Measurements from ENCODE around the gene MOV10L1.

Gene MOV10L1

GRCh38 chr22:50208430-50208938 is 118.7 kb downstream of the MOV10L1 start:
- no peak for DNase-seq

- no peak for DNase-seq
Measured at GRCh38 chr22:50208939-50209892, 119.4 kb downstream of the MOV10L1 start.

GRCh38 chr22:50209893-50210292 is 120.1 kb downstream of the MOV10L1 start:
- DNase-seq = peak; percentile 68

- DNase-seq = no peak
Measured at GRCh38 chr22:50210378-50211139, 120.8 kb downstream of the MOV10L1 start.

DNA sequence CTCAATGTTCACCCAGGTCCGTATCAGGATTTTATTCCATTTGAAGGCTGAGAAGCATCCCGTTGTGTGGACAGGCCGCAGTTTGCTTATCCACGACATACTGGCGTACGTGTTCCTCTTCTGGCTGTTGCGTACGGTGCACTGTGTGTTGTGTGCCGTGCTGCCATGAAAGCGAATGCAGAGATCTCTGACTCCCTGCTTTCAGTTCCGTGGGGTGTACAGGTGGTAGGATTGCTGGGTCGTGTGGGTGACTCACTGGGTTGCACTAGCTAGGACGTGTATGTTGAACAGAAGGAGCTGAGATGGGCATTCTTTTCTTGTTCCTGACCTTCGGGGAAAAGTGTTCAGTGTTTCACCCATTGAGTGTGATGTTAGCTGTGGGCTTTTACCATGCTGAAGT is 121.3 kb downstream of the MOV10L1 start:
- DNase-seq = no peak

Data from CD4-positive, alpha-beta T cell treated with Interferon gamma for 1 hour (primary cell).